Neural cell (in vitro differentiated cells): ENCODE measurements around the gene TRABD2A. TPM values are rescaled to one million over a fixed set of nuclear protein-coding genes. Genes with fewer than 3 reads are reported as not detected.

Source experiments
- H2AFZ ChIP-seq: fragments of 200-600, 300-800 bp; sonication (generic), shearing (Covaris generic); 2 replicates; pipeline ENCODE4 v1.6.0; 2014; ENCODE audit warnings: low read depth, mild to moderate bottlenecking, antibody characterized with exemption, low read length, moderate library complexity
- H3F3A ChIP-seq: fragments of 200-600 bp; shearing (Covaris generic); 2 replicates; pipeline ENCODE4 v1.6.1; 2016; ENCODE audit warnings: mild to moderate bottlenecking, moderate library complexity, mixed read lengths, antibody characterized with exemption, low read length; ENCODE audit not compliant: insufficient read depth, poor library complexity, severe bottlenecking
- H3K27ac ChIP-seq: fragments of 200-600, 300-800 bp; sonication (generic), shearing (Covaris generic); 2 replicates; pipeline ENCODE4 v1.5.1; 2014; ENCODE audit warnings: mild to moderate bottlenecking, low read length, moderate library complexity
- H3K27me3 ChIP-seq: fragments of 300-800, 200-600 bp; sonication (generic), shearing (Covaris generic); 2 replicates; pipeline ENCODE4 v1.6.0; 2014; ENCODE audit warnings: mild to moderate bottlenecking, low read depth, low read length, moderate library complexity; ENCODE audit not compliant: insufficient read depth
- H3K36me3 ChIP-seq: fragments of 300-800, 200-600 bp; sonication (generic), shearing (Covaris generic); 2 replicates; pipeline ENCODE4 v1.5.1; 2014; ENCODE audit warnings: mild to moderate bottlenecking, antibody characterized with exemption, low read length, moderate library complexity; ENCODE audit not compliant: insufficient read depth
- H3K4me2 ChIP-seq: fragments of 300-800, 200-600 bp; sonication (generic), shearing (Covaris generic); 2 replicates; pipeline ENCODE4 v1.6.0; 2014; ENCODE audit warnings: mild to moderate bottlenecking, low read length
- H3K4me3 ChIP-seq: fragments of 300-800, 200-600 bp; sonication (generic), shearing (Covaris generic); 2 replicates; pipeline ENCODE4 v1.5.1; 2014; ENCODE audit warnings: mild to moderate bottlenecking, low read length, moderate library complexity
- H3K79me2 ChIP-seq: fragments of 200-600 bp; shearing (Covaris generic); replicated peaks from 2 replicates; pipeline ENCODE4 v1.6.0; 2014; ENCODE audit warnings: mild to moderate bottlenecking, low read length, moderate library complexity; ENCODE audit not compliant: insufficient read depth
- H3K9ac ChIP-seq: fragments of 300-800, 200-600 bp; sonication (generic), shearing (Covaris generic); 2 replicates; pipeline ENCODE4 v1.6.1; 2016; ENCODE audit warnings: mild to moderate bottlenecking, low read length, mixed read lengths
- H3K9me2 ChIP-seq: fragments of 200-600 bp; shearing (Covaris generic); 2 replicates; pipeline ENCODE4 v1.6.1; 2016; ENCODE audit warnings: mild to moderate bottlenecking, low read length, mixed read lengths; ENCODE audit not compliant: insufficient read depth
- H3K9me3 ChIP-seq: fragments of 200-600, 300-800 bp; sonication (generic), shearing (Covaris generic); 2 replicates; pipeline ENCODE4 v1.6.1; 2016; ENCODE audit warnings: mild to moderate bottlenecking, mixed run types, low read length, moderate library complexity, mixed read lengths
- H4K20me1 ChIP-seq: fragments of 200-600 bp; shearing (Covaris generic); 2 replicates; pipeline ENCODE4 v1.6.1; 2016; ENCODE audit warnings: mild to moderate bottlenecking, mixed run types; ENCODE audit not compliant: insufficient read depth
- CTCF ChIP-seq: fragments of 450-650 bp; IDR thresholded peaks from 2 replicates; pipeline ENCODE4 v1.5.1; 2014; ENCODE audit warnings: antibody characterized with exemption, mild to moderate bottlenecking, moderate library complexity; ENCODE audit not compliant: poor library complexity, severe bottlenecking
- EP300 ChIP-seq: fragments of 450-650 bp; conservative IDR thresholded peaks from 2 replicates; pipeline ENCODE4 v1.6.1; 2014; ENCODE audit warnings: antibody characterized with exemption, mild to moderate bottlenecking, moderate library complexity; ENCODE audit not compliant: poor library complexity, severe bottlenecking
- EZH2 ChIP-seq: fragments of 200-600, 300-800 bp; shearing (Covaris generic), sonication (generic); IDR thresholded peaks from 2 replicates; pipeline ENCODE4 v1.6.1; 2014; ENCODE audit warnings: antibody characterized with exemption, low read length, borderline replicate concordance, mild to moderate bottlenecking; ENCODE audit not compliant: insufficient read depth, poor library complexity, severe bottlenecking
- MXI1 ChIP-seq: fragments of 450-650 bp; conservative IDR thresholded peaks from 2 replicates; pipeline ENCODE4 v1.6.1; 2014; ENCODE audit warnings: antibody characterized with exemption, mild to moderate bottlenecking; ENCODE audit not compliant: poor library complexity, severe bottlenecking
- POLR2AphosphoS5 ChIP-seq: IDR thresholded peaks from 2 replicates; pipeline ENCODE4 v1.6.1; 2012
- RAD21 ChIP-seq: fragments of 450-650 bp; conservative IDR thresholded peaks from 2 replicates; pipeline ENCODE4 v1.6.1; 2014; ENCODE audit warnings: antibody characterized with exemption, mild to moderate bottlenecking, moderate library complexity
- SMC3 ChIP-seq: fragments of 450-650 bp; conservative IDR thresholded peaks from 2 replicates; pipeline ENCODE4 v1.6.1; 2014; ENCODE audit warnings: antibody characterized with exemption, mild to moderate bottlenecking, moderate library complexity; ENCODE audit not compliant: poor library complexity
- polyA plus RNA-seq: library from polyadenylated mRNA; depleted of rRNA; stranded (reverse); fragments of >200 nt; gene quantifications from 2 replicates; pipeline ENCODE4 v1.2.3, GENCODE V29; 2014
- TF ChIP-seq, protein P1 (sequence below): IDR thresholded peaks from 2 replicates; pipeline ENCODE4 v1.6.1; 2012; ENCODE audit warnings: borderline replicate concordance

Gene TRABD2A
- polyA plus RNA-seq, 1 donor from 2014 or later, result 0.17 TPM

- Histone ChIP-seq H3F3A (no peaks in the 10 kb centered on the region), H4K20me1 (no peaks in the 10 kb centered on the region), H3K27me3 (no peaks in the 10 kb centered on the region), H3K9me3 (no peaks in the 10 kb centered on the region), H2AFZ (no peak overlapping the region), H3K36me3 (no peaks in the 10 kb centered on the region), H3K9ac (no peak overlapping the region), H3K79me2 (no peaks in the 10 kb centered on the region), H3K27ac (no peak overlapping the region), H3K4me3 (no peak overlapping the region), H3K9me2 (no peaks in the 10 kb centered on the region), H3K4me2 (no peak overlapping the region)
- no peak for TF ChIP-seq RAD21
- TF ChIP-seq EZH2, result no peak
- TF ChIP-seq, protein P1, sequence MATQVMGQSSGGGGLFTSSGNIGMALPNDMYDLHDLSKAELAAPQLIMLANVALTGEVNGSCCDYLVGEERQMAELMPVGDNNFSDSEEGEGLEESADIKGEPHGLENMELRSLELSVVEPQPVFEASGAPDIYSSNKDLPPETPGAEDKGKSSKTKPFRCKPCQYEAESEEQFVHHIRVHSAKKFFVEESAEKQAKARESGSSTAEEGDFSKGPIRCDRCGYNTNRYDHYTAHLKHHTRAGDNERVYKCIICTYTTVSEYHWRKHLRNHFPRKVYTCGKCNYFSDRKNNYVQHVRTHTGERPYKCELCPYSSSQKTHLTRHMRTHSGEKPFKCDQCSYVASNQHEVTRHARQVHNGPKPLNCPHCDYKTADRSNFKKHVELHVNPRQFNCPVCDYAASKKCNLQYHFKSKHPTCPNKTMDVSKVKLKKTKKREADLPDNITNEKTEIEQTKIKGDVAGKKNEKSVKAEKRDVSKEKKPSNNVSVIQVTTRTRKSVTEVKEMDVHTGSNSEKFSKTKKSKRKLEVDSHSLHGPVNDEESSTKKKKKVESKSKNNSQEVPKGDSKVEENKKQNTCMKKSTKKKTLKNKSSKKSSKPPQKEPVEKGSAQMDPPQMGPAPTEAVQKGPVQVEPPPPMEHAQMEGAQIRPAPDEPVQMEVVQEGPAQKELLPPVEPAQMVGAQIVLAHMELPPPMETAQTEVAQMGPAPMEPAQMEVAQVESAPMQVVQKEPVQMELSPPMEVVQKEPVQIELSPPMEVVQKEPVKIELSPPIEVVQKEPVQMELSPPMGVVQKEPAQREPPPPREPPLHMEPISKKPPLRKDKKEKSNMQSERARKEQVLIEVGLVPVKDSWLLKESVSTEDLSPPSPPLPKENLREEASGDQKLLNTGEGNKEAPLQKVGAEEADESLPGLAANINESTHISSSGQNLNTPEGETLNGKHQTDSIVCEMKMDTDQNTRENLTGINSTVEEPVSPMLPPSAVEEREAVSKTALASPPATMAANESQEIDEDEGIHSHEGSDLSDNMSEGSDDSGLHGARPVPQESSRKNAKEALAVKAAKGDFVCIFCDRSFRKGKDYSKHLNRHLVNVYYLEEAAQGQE, result no peak
- TF ChIP-seq CTCF, result no peak
- TF ChIP-seq MXI1, result no peak
- TF ChIP-seq SMC3, result no peak
Measured at GRCh38 chr2:84779781-84780180, 101.1 kb downstream of the TRABD2A start.

DNA sequence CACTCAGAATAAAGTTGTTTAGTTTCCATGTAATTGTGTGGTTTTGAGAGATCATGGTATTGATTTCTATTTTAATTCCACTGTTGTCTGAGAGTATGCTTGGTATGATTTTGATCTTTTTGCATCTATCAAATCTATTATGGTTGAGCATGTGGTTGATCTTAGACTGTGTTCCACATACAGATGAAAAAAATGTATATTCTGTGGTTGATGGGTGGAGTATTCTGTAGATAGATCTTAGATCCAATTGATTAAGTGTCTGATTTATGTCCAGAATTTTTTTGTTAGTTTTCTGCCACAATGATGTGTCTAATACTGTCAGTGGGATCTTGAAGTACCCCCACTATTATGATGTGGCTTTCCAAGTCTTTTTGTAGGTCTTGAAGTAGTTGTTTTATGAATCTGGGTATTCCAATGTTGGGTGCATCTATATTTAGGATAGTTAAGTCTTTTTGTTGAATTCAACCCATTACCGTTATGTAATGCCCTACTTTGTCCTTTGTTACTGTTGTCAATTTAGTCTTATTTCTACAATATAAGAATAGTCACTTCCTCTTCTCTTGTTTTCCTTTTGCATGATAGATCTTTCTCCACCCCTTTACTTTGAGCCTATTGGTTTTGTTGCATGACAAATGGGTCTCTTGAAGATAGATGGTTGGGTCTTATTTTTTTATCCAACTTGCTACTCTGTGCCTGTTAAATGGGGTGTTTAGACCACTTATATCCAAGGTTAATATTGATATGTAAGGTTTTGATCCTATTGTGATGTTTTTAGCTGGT lies 101.8 kb downstream of the TRABD2A start:
- TF ChIP-seq POLR2AphosphoS5 (no peak), RAD21 (no peak), EP300 (no peak)
- TF ChIP-seq, protein P1, result no peak
- no peaks in the 10 kb centered on the region for H3K79me2 ChIP-seq
- H3K9me2 ChIP-seq, result no peaks in the 10 kb centered on the region
- H3K4me3 ChIP-seq, result no peak overlapping the region
- no peaks in the 10 kb centered on the region for H3K36me3 ChIP-seq
- no peaks in the 10 kb centered on the region for H3K27me3 ChIP-seq
- H3K9me3 ChIP-seq, result no peaks in the 10 kb centered on the region
- H4K20me1 ChIP-seq, result no peaks in the 10 kb centered on the region
- H3K4me2 ChIP-seq, result no peak overlapping the region
- H3K27ac ChIP-seq, result no peak overlapping the region
- H3F3A ChIP-seq, result no peaks in the 10 kb centered on the region
- no peak overlapping the region for H3K9ac ChIP-seq
- H2AFZ ChIP-seq, result no peak overlapping the region
